Lower leg skin (tissue), 3 donors: Measurements from ENCODE around the gene ZNF320.

ENCODE experiments used
- POLR2A ChIP-seq, 2 donors: fragments of 450-650 bp; IDR thresholded peaks; one replicate each; pipeline ENCODE4 v1.6.1; 2016 to 2017; ENCODE audit warnings: antibody characterized with exemption in 2 of 2, mild to moderate bottlenecking in 1 of 2, moderate library complexity in 1 of 2
- TF ChIP-seq, protein P1 (sequence below), 3 donors: fragments of 450-650 bp; IDR thresholded peaks; one replicate each; pipeline ENCODE4 v1.5.1; 2016; ENCODE audit warnings: antibody characterized with exemption in 3 of 3, mild to moderate bottlenecking in 3 of 3, moderate library complexity in 2 of 3

- no peak for TF ChIP-seq POLR2A (IDR thresholded peaks at IDR 0.05)
- TF ChIP-seq, protein P1, sequence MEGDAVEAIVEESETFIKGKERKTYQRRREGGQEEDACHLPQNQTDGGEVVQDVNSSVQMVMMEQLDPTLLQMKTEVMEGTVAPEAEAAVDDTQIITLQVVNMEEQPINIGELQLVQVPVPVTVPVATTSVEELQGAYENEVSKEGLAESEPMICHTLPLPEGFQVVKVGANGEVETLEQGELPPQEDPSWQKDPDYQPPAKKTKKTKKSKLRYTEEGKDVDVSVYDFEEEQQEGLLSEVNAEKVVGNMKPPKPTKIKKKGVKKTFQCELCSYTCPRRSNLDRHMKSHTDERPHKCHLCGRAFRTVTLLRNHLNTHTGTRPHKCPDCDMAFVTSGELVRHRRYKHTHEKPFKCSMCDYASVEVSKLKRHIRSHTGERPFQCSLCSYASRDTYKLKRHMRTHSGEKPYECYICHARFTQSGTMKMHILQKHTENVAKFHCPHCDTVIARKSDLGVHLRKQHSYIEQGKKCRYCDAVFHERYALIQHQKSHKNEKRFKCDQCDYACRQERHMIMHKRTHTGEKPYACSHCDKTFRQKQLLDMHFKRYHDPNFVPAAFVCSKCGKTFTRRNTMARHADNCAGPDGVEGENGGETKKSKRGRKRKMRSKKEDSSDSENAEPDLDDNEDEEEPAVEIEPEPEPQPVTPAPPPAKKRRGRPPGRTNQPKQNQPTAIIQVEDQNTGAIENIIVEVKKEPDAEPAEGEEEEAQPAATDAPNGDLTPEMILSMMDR (IDR thresholded peaks at IDR 0.05): no peak
These were observed 6.1 kb downstream of the ZNF320 start for GRCh38 chr19:52891336-52891735.
